Epithelial cell of prostate (primary cell): ENCODE measurements around the gene DIAPH2.
"Not testable (repeated sequence)": the region's sequence is repeated elsewhere in the genome, so short reads cannot be mapped to it uniquely, and the experiment has no call there.

Source experiments
- DNase-seq: peaks from one replicate; pipeline ENCODE4 v3.0.0-alpha.2; 2011; ENCODE audit warnings: low read depth, low spot score
- H3K27ac ChIP-seq: fragments of 450-650 bp; 2 replicates; pipeline ENCODE4 v1.5.1; 2017; ENCODE audit warnings: mild to moderate bottlenecking

Gene DIAPH2

DNA sequence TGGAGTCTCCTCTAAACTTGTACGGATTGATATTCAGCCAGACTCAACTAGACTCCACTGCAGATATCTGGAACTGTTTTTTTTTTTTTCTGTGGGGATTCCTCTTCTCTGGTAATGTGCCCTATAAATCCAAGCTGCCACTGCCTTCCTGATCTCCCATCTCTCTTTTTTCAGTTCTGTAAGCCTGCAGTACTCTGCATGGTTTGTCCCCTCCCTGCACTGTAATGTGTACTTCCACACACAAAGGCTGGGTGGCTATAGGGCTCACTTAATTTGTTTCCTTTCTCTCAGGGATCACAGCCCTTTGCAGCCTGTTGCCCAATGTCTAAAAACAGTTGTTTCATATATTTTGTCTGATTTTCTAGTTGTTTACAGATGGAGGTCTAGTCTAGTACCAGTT, 114.3 kb downstream of the DIAPH2 start:
- no peak for DNase-seq
- no peak overlapping the region for H3K27ac ChIP-seq

- no peak overlapping the region for H3K27ac ChIP-seq
- no peak for DNase-seq
These were observed 122.7 kb downstream of the DIAPH2 start for GRCh38 chrX:96807318-96807717.

DNA sequence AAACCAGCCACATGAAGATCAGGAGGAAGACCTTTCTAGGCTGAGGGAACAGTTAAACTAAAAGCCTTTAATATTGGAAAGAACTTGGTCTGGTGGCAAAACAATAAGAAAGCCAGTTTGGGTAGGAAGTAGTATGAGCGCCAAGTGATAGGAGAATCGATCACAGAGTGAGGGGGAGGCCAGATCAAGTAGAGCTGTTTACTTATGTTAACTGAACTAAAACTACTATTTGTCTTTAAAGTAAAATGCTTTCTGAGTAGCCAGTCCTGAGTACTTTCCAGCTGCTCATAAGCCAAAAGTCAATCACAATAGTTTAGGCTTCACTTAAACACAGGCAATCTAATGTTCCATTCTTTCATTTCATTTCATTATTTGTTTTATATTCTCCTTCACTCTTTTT, 136.3 kb downstream of the DIAPH2 start:
- no peak overlapping the region for H3K27ac ChIP-seq
- DNase-seq = no peak

GRCh38 chrX:96824166-96824565, 139.5 kb downstream of the DIAPH2 start:
- DNase-seq = no peak
- H3K27ac ChIP-seq = no peak overlapping the region

- DNase-seq = no peak
- no peak overlapping the region for H3K27ac ChIP-seq
These were observed 148.7 kb downstream of the DIAPH2 start for GRCh38 chrX:96833333-96833732.

- no peak for DNase-seq
- no peak overlapping the region for H3K27ac ChIP-seq
These were observed 149.5 kb downstream of the DIAPH2 start for GRCh38 chrX:96834137-96834536.

- H3K27ac ChIP-seq = no peak overlapping the region
- DNase-seq = no peak
These were observed 151.1 kb downstream of the DIAPH2 start for GRCh38 chrX:96835660-96836289.

DNA sequence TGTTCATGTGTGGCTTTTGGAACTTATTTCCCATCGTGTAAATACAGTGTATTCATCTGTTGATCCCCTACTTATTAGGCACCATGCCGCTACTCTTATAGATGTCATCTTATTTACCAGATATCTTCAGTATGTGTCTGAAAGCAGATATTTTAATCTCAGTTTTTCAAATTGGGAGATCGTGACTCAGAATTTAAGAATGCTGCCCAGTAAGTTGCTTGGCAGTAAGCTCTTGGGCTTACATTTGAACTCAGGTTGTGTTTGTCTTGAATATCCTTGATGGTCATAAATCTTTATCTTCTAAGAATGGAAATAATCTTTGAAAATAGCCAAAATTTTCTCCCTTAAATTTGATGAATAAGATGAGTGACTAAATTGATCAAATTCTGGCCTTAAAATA, 153.2 kb downstream of the DIAPH2 start:
- no peak overlapping the region for H3K27ac ChIP-seq

GRCh38 chrX:96838537-96838936, 153.9 kb downstream of the DIAPH2 start:
- no peak for DNase-seq
- no peak overlapping the region for H3K27ac ChIP-seq

More for the DNA sequence above, 153.2 kb downstream of the DIAPH2 start:
- DNase-seq = peak; percentile 5

GRCh38 chrX:96841325-96841724, 156.7 kb downstream of the DIAPH2 start:
- DNase-seq = no peak
- H3K27ac ChIP-seq = no peak overlapping the region

DNA sequence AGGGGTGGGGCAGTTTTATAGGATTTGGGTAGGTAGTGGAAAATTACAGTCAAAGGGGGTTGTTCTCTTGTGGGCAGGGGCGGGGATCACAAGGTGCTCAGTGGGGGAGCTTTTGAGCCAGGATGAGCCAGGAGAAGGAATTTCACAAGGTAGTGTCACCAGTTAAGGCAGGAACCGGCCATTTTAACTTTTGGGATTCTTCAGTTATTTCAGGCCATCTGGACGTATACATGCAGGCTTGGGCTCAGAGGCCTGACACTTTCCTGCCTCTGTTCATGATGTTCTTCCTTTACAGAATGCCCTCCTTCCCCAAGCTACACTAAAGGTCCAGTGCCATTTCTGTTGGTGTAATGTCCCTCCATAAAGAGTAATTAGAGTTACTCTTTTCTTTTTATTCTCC, 157.2 kb downstream of the DIAPH2 start:
- H3K27ac ChIP-seq, DNase-seq: not testable (repeated sequence)

GRCh38 chrX:96843566-96843965, 158.9 kb downstream of the DIAPH2 start:
- DNase-seq = no peak
- no peak overlapping the region for H3K27ac ChIP-seq

DNA sequence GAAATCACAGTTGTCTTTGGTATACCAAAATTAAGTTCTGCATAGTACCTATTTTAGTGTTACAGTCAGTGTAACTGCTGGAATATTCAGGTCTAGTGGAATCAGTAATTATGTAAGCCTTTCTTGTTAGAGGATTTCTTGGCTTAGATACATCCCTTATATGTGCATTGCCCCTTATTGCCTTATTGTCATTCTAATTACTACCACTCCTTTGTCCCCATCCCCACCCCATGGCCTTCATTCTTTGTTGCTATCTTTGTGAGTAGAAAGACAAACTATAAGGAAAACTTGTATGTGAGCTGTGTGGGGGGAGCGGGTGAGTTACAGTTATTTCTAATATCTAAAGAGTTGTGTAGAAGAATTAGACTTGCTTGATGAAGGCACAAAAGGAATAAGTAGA, 162.2 kb downstream of the DIAPH2 start:
- DNase-seq = no peak
- H3K27ac ChIP-seq = no peak overlapping the region

- DNase-seq, H3K27ac ChIP-seq: not testable (repeated sequence)
These were observed 174.8 kb downstream of the DIAPH2 start for GRCh38 chrX:96859422-96859821.

DNA sequence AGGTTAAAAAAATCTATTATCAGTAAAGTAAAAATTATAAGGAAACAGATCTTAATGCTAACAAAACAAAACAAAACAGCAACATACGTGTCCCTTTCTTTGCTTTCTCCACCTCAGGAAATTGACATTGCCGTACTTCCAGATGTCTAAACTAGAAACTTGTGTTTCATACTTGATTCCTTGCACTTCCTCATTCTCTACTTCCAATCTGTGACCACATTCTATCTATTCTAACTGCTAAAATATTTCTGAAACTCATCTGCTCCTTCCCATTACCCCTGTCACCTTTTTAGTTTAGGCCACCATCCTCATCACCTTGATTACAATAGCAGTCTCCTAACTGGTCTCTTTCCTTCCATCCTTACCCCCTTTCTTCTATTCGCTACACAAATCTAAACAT, 176.6 kb downstream of the DIAPH2 start:
- no peak overlapping the region for H3K27ac ChIP-seq
- DNase-seq = no peak

- no peak overlapping the region for H3K27ac ChIP-seq
- DNase-seq = no peak
These were observed 177.0 kb downstream of the DIAPH2 start for GRCh38 chrX:96861661-96862060.

- no peak within 1 kb of the TSS for H3K27ac ChIP-seq
- DNase-seq = no peak
These were observed 199.0 kb downstream of the DIAPH2 start, which contains the start of gene RPA4 for GRCh38 chrX:96883608-96884007. TSS of gene RPA4 (plus strand) at chrX:96883908. CDS start at chrX:96884311, 403 bp downstream.

GRCh38 chrX:96884027-96884426, 199.4 kb downstream of the DIAPH2 start:
- DNase-seq = no peak

DNA sequence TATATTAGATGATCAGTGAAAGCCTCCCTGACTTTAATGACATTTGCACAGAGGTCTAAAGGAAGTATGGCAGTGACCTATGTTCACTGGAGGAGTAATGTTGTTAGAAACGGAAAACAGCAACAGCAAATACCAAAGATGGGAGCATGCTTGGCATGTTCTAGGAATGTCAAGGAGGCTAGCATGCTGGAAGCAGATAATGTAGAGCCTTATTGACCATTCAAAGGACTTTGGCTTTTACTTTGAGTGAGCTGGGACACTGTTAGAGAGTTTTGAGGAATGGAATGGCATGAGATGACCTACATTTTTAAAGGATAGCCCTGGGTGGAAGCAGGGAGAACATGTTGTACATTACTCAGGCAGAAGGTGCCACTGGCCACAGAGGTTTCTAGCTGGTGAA, 205.1 kb downstream of the DIAPH2 start:
- no peak overlapping the region for H3K27ac ChIP-seq
- no peak for DNase-seq

More at GRCh38 chrX:96884027-96884426, 199.4 kb downstream of the DIAPH2 start:
- H3K27ac ChIP-seq = no peak overlapping the region

DNA sequence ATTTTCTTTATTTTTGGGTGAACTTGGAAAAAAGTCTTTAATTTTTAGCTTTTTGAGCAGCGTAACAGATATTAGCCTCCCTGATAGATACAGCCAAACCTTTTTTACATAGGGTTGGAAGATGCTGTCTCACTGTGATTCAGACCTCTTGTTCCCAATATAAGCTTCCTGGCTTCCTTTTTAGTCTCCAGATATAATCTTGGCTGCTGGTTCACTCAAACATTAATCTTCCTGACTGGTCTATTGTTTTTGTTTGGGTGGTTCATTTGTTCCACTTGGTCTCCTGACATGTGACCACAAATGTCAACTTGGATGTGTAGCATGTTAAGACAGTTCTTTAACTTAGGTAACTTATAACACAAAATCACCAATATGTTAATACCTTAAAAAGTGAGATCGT, 222.1 kb downstream of the DIAPH2 start:
- DNase-seq = no peak
- no peak overlapping the region for H3K27ac ChIP-seq

DNA sequence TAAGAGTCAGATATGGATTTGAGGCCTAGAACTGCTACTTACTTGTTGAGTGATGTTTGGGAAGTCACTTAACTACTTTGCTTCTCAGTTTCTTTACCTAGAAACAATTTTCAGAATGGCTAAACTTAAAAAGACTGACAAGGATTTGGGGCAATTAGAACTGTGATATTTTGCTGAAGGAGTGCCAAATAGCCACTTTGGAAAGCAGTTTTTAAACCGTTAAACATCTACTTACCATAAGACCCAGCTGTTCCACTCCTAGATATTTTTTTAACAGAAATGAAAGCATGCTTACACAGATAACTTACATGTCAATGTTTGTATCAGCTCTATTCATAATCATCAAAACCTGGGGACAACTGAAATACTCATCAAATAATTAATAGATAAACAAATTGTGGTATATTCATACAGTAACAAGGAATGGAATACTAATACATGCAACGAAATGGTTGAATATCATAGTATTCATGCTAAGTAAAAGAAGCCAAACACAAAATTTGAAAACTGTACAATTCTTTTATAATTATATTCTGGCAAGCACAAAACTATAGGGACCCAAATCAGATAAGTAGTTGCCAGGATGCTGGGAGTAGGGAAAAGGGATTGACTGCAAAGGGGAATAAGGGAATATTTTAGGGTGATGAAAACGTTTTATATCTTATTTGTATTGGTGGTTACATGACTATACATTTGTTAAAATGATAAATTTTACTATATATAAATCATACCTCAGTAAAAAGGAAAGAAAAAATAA, 223.1 kb downstream of the DIAPH2 start:
- no peak for DNase-seq
- H3K27ac ChIP-seq = no peak overlapping the region

- DNase-seq = no peak
- H3K27ac ChIP-seq = peak overlapping the region; percentile 43
These were observed 224.6 kb downstream of the DIAPH2 start for GRCh38 chrX:96909291-96909690.
